B cell (primary cell): ENCODE results near the gene PRDM11. TPM values are rescaled to one million over a fixed set of nuclear protein-coding genes. Genes with fewer than 3 reads are reported as not detected.

Experiments
- ATAC-seq: fragments of 200-7000 bp; cut with Tn5 transposase; one replicate; pipeline ENCODE4 v1.10.0; 2021; ENCODE audit warnings: low read depth, mild to moderate bottlenecking, moderate number of reproducible peaks, moderate library complexity
- CTCF ChIA-PET: fragments of 350-600 bp; sonication (Branson Sonifier 250); formaldehyde crosslinking; loops from one replicate; lab custom pipeline; 2021; ENCODE audit warnings: antibody characterized with exemption, inconsistent platforms; lab: Charles Lee
- POLR2A ChIA-PET: fragments of 350-600 bp; sonication (Branson Sonifier 250); formaldehyde crosslinking; loops from one replicate; lab custom pipeline; 2021; ENCODE audit warnings: antibody characterized with exemption; lab: Charles Lee
- DNase-seq: peaks from one replicate; pipeline ENCODE4 v3.0.0; 2013
- H2AFZ ChIP-seq: 2 replicates; pipeline ENCODE4 v1.6.1; 2012; ENCODE audit warnings: mild to moderate bottlenecking, low read depth, low read length; ENCODE audit not compliant: insufficient read depth, poor library complexity, severe bottlenecking
- H3K27ac ChIP-seq, 2 donors: 1 replicate in 1 of 2; 2 replicates in 1 of 2; pipeline ENCODE4 v1.5.1; 2012 to 2013; ENCODE audit warnings: low read length in 2 of 2, mild to moderate bottlenecking in 2 of 2, moderate library complexity in 1 of 2
- H3K27me3 ChIP-seq, 4 experiments: fragments of 200-600 bp in 1 of 4; sonication (generic) in 1 of 4; replicated peaks in 1 of 4; 1 replicate in 2 of 4; 2 replicates in 2 of 4; pipeline versions ENCODE4 v1.6.1 to v1.7.0; 2013 to 2016; ENCODE audit warnings: low read length in 3 of 4, mild to moderate bottlenecking in 2 of 4, mixed read lengths in 1 of 4, moderate library complexity in 1 of 4; ENCODE audit not compliant: insufficient read depth in 4 of 4, control insufficient read depth in 3 of 4; ENCODE audit errors: control extremely low read depth in 1 of 4
- H3K36me3 ChIP-seq, 2 experiments: replicated peaks in 1 of 2; 1 replicate in 1 of 2; 2 replicates in 1 of 2; pipeline versions ENCODE4 v1.6.1 to v1.7.1; 2013; ENCODE audit warnings: low read length in 1 of 2; ENCODE audit not compliant: insufficient read depth in 2 of 2, control insufficient read depth in 1 of 2; ENCODE audit errors: control extremely low read depth in 1 of 2, extremely low read depth in 1 of 2
- H3K4me1 ChIP-seq, 2 donors: fragments of 200-600 bp in 1 of 2; sonication (generic) in 1 of 2; 1 replicate in 1 of 2; 2 replicates in 1 of 2; pipeline versions ENCODE4 v1.5.1 to v1.6.1; 2013 to 2017; ENCODE audit warnings: low read length in 2 of 2; ENCODE audit not compliant: control insufficient read depth in 2 of 2, insufficient read depth in 2 of 2
- H3K4me2 ChIP-seq: replicated peaks from 2 replicates; pipeline ENCODE3; 2012; ENCODE audit warnings: mild to moderate bottlenecking, low read depth, low read length; ENCODE audit not compliant: poor library complexity, severe bottlenecking
- H3K4me3 ChIP-seq, 5 experiments: fragments of 200-600 bp in 1 of 5; sonication (generic) in 1 of 5; 1 replicate in 3 of 5; 2 replicates in 2 of 5; pipeline versions ENCODE4 v1.5.1 to v1.7.0; 2011 to 2016; ENCODE audit warnings: low read length in 4 of 5, mild to moderate bottlenecking in 4 of 5, low read depth in 2 of 5, control low read depth in 1 of 5, moderate library complexity in 1 of 5; ENCODE audit not compliant: insufficient read depth in 1 of 5; ENCODE audit errors: control extremely low read depth in 1 of 5, extremely low read depth in 1 of 5
- H3K79me2 ChIP-seq: fragments of 200-600 bp; sonication (generic); one replicate; pipeline ENCODE4 v1.6.0; 2016; ENCODE audit warnings: low read length; ENCODE audit not compliant: control insufficient read depth, insufficient read depth
- H3K9ac ChIP-seq: fragments of 200-600 bp; sonication (generic); 2 replicates; pipeline ENCODE4 v1.6.1; 2017; ENCODE audit warnings: mild to moderate bottlenecking, low read length, moderate library complexity
- H3K9me3 ChIP-seq, 3 donors: one replicate each; pipeline versions ENCODE4 v1.6.1 to v1.7.1; 2013; ENCODE audit warnings: low read length in 2 of 3; ENCODE audit not compliant: control insufficient read depth in 2 of 3, insufficient read depth in 1 of 3; ENCODE audit errors: control extremely low read depth in 1 of 3
- H4K20me1 ChIP-seq: 2 replicates; pipeline ENCODE4 v1.6.0; 2012; ENCODE audit warnings: mild to moderate bottlenecking, low read length; ENCODE audit not compliant: insufficient read depth, control insufficient read depth, poor library complexity, severe bottlenecking
- H3K27ac Mint-ChIP-seq: one replicate; pipeline ENCODE4 v1.8.0; 2021; ENCODE audit warnings: mixed read lengths
- H3K27me3 Mint-ChIP-seq: one replicate; pipeline ENCODE4 v1.8.0; 2021; ENCODE audit warnings: mixed read lengths
- H3K4me1 Mint-ChIP-seq: one replicate; pipeline ENCODE4 v1.8.0; 2021; ENCODE audit warnings: mixed read lengths
- H3K4me3 Mint-ChIP-seq: one replicate; pipeline ENCODE4 v1.8.0; 2021; ENCODE audit warnings: mixed read lengths
- H3K9me3 Mint-ChIP-seq: one replicate; pipeline ENCODE4 v1.8.0; 2022; ENCODE audit warnings: mixed read lengths; ENCODE audit not compliant: insufficient read depth
- CTCF ChIP-seq: fragments of 200-600 bp; IDR thresholded peaks from one replicate; pipeline ENCODE4 v1.8.0; 2022; ENCODE audit warnings: antibody characterized with exemption, mild to moderate bottlenecking
- EZH2 ChIP-seq: IDR thresholded peaks from 2 replicates; pipeline ENCODE4 v1.6.1; 2012; ENCODE audit warnings: borderline replicate concordance, low read depth, mild to moderate bottlenecking, moderate library complexity, low read length; ENCODE audit not compliant: insufficient read depth, poor library complexity, severe bottlenecking
- WGBS: methylation state at CpG from one replicate; pipeline ENCODE4 v1.1.5; 2013; ENCODE audit warnings: missing lambda C conversion rate; ENCODE audit not compliant: insufficient coverage; 5-methylcytosine and 5-hydroxymethylcytosine counted together
- intact Hi-C: fragments of 100-400 bp; cut with micrococcal nuclease; formaldehyde crosslinking; loops from one replicate; pipeline ENCODE4 v1.10.0; 2022
- polyA plus RNA-seq: library from polyadenylated mRNA; depleted of rRNA; stranded (reverse); fragments of >200 nt; gene quantifications from 2 replicates; pipeline ENCODE4 v1.2.3, GENCODE V29; 2012
- total RNA-seq, 2 donors: library from RNA; stranded (reverse); fragments of 120-200 nt in 1 of 2; gene quantifications; 1 replicate in 1 of 2; 2 replicates in 1 of 2; pipeline versions ENCODE4 v1.2.3 to v1.2.4, GENCODE V29; 2013 to 2022

Gene PRDM11
- total and polyA plus RNA-seq, 2 donors (not counting 1 experiment from before 2014, with no cell fraction given): 9.5 to 26.2 TPM

GRCh38 chr11:45226901-45227300 is 80.5 kb downstream of the PRDM11 start:
- Histone ChIP-seq H3K27ac (no peak overlapping the region), H3K4me1 (no peaks in the 10 kb centered on the region), H2AFZ (no peak overlapping the region), H3K79me2 (no peaks in the 10 kb centered on the region), H3K4me3 (no peak overlapping the region), H4K20me1 (no peaks in the 10 kb centered on the region), H3K27me3 (no peaks in the 10 kb centered on the region), H3K4me2 (no peak overlapping the region), H3K36me3 (peaks cover 0 to 26% of the 10 kb centered on the region in 2 experiments), H3K9me3 (no peaks in the 10 kb centered on the region), H3K9ac (no peak overlapping the region)
- intact Hi-C loops: no loop called here
- no peak overlapping the region for H3K4me3 Mint-ChIP-seq
- ChIA-PET POLR2A (no interaction called here), CTCF (no interaction called here)
- TF ChIP-seq CTCF: no peak
- TF ChIP-seq EZH2: no peak
- no peaks in the 10 kb centered on the region for H3K4me1 Mint-ChIP-seq
- no peak overlapping the region for H3K27ac Mint-ChIP-seq
- H3K27me3 Mint-ChIP-seq: no peaks in the 10 kb centered on the region
- WGBS: 97% methylated on average over 21 of the region's 21 CpGs
- no peak for DNase-seq
- no peak for ATAC-seq
- no peaks in the 10 kb centered on the region for H3K9me3 Mint-ChIP-seq

- Histone ChIP-seq H3K4me1 (no peaks in the 10 kb centered on the region), H3K4me2 (no peak overlapping the region), H3K27me3 (no peaks in the 10 kb centered on the region), H4K20me1 (no peaks in the 10 kb centered on the region), H3K36me3 (peaks cover 0 to 26% of the 10 kb centered on the region in 2 experiments), H3K27ac (no peak overlapping the region), H3K9me3 (no peaks in the 10 kb centered on the region), H3K4me3 (no peak overlapping the region), H3K9ac (no peak overlapping the region), H2AFZ (no peak overlapping the region), H3K79me2 (no peaks in the 10 kb centered on the region)
- Mint-ChIP-seq H3K27ac (no peak overlapping the region), H3K27me3 (no peaks in the 10 kb centered on the region), H3K4me3 (no peak overlapping the region), H3K4me1 (no peaks in the 10 kb centered on the region), H3K9me3 (no peaks in the 10 kb centered on the region)
- ChIA-PET CTCF (no interaction called here), POLR2A (no interaction called here)
- intact Hi-C loops: no loop called here
- TF ChIP-seq CTCF: no peak
- TF ChIP-seq EZH2: no peak
- 98% methylated on average over 15 of the region's 19 CpGs for WGBS
- ATAC-seq (no peak), DNase-seq (no peak)
Observed at GRCh38 chr11:45227836-45228235, 81.4 kb downstream of the PRDM11 start.
